Ectodermal cell (in vitro differentiated cells): ENCODE measurements around the gene TSHZ2.
A peak's percentile ranks its signal among the peaks of the same experiment; 100 is the strongest.
"Not testable (repeated sequence)": the region's sequence is repeated elsewhere in the genome, so short reads cannot be mapped to it uniquely, and the experiment has no call there.

Experiments
- H3K27ac ChIP-seq: 2 replicates; pipeline ENCODE4 v1.7.0; 2013; ENCODE audit warnings: mild to moderate bottlenecking, low read depth, low read length; ENCODE audit not compliant: insufficient read depth, poor library complexity, severe bottlenecking
- H3K27me3 ChIP-seq: 2 replicates; pipeline ENCODE4 v1.7.0; 2013; ENCODE audit warnings: mild to moderate bottlenecking, low read length; ENCODE audit not compliant: insufficient read depth, control insufficient read depth, poor library complexity, severe bottlenecking
- H3K36me3 ChIP-seq: one replicate; pipeline ENCODE4 v1.7.0; 2013; ENCODE audit warnings: low read length; ENCODE audit not compliant: control insufficient read depth, insufficient read depth
- H3K4me1 ChIP-seq: one replicate; pipeline ENCODE4 v1.7.0; 2013; ENCODE audit warnings: low read length; ENCODE audit not compliant: control insufficient read depth, insufficient read depth
- H3K4me3 ChIP-seq: 2 replicates; pipeline ENCODE4 v1.7.0; 2013; ENCODE audit warnings: low read depth, low read length, control low read depth; ENCODE audit not compliant: insufficient read depth
- H3K9me3 ChIP-seq: 2 replicates; pipeline ENCODE4 v1.7.0; 2013; ENCODE audit warnings: mild to moderate bottlenecking, low read length, moderate library complexity; ENCODE audit not compliant: control insufficient read depth
- WGBS, 2 experiments: methylation state at CpG; one replicate each; pipeline ENCODE4 v1.1.7; 2013; ENCODE audit warnings: missing lambda C conversion rate in 2 of 2; 5-methylcytosine and 5-hydroxymethylcytosine counted together

The TSHZ2 gene

DNA sequence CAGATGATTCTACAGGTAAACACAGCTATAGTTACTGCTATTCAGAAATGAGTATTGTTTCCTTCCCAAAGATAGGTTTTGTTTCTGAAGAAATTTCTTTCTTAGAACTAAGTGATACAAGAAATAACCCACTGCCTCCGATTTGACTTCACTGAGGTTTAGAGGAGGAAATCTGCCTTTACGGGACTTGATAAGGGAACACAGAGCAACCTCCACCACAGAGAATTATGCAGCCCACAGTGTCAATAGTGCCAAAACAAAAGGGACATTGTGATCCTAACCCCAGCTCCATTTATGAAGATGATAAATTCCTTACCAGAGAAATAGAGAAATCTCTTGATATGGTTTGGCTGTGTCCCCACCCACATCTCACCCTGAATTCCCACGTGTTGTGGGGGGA, 456.8 kb downstream of the TSHZ2 start:
- no peak overlapping the region for H3K4me3 ChIP-seq
- H3K9me3 ChIP-seq, result no peaks in the 10 kb centered on the region
- no peaks in the 10 kb centered on the region for H3K27me3 ChIP-seq
- no peak overlapping the region for H3K27ac ChIP-seq
- no peaks in the 10 kb centered on the region for H3K4me1 ChIP-seq
- no peaks in the 10 kb centered on the region for H3K36me3 ChIP-seq
- 89 to 92% methylated on average over 3 of the region's 3 CpGs for WGBS, 2 experiments

DNA sequence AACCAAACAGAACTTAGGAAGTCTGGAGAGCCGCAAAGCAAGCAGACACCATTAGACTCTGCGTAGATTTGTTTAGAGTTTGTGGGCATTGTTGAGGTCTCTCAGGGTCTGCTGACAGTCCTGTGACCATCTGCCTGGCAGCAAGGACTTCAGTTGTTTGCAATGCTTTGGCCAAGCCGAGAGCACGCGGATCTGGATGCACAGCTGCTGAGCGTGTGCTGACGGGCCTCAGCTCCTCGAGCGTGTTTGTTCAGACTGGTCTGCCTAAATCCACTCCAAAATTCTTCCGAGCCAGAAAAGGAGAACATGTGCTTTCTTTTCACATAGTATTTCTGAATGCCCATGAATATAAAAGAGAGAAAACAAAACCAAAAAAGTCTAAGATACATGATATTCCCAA, 462.5 kb downstream of the TSHZ2 start:
- H3K27me3 ChIP-seq, result no peaks in the 10 kb centered on the region
- H3K4me1 ChIP-seq, result no peaks in the 10 kb centered on the region
- no peak overlapping the region for H3K4me3 ChIP-seq
- H3K36me3 ChIP-seq, result no peaks in the 10 kb centered on the region
- no peaks in the 10 kb centered on the region for H3K9me3 ChIP-seq
- 94 to 96% methylated on average over 10 of the region's 10 CpGs for WGBS, 2 experiments
- H3K27ac ChIP-seq, result no peak overlapping the region

DNA sequence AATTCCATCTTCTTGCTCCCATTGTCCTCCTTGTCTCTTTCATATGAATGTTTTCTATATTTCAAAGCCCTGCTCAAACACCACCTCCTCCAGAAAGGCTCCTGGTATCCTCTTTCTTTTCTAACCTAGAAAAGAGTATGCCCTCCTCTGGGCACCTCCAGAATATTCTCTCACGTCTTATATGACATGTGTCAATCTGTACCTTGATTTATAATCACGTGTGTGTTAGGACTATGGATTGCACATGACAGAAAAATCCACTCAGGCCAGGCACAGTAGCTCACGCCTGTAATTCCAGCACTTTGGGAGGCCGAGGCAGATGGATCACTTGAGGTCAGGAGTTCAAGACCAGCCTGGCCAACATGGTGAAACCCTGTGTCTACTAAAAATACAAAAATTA, 464.8 kb downstream of the TSHZ2 start:
- H3K9me3 ChIP-seq, H3K27ac ChIP-seq, H3K27me3 ChIP-seq, H3K4me1 ChIP-seq, H3K4me3 ChIP-seq, H3K36me3 ChIP-seq: not testable (repeated sequence)
- WGBS, 2 experiments, result 92 to 94% methylated on average over 4 of the region's 4 CpGs

DNA sequence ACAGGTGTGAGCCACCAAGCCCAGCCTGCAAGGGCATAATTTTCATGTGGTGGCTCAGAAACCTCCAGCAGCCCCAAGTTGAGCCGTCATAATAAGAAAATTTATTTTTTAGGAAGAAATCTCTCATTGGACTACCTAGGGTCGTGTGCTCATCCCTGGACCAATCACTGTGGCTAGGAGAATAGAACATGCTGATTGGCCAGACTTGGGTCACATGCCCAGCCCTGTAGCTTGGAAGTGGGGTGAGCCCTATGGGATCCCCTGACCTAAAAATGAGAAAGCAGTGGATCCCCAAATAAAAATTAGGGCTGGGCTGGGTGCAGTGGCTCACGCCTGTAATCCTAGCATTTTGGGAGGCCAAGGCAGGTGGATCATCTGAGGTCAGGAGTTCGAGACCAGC, 466.2 kb downstream of the TSHZ2 start:
- H3K4me3 ChIP-seq, result no peak overlapping the region
- H3K9me3 ChIP-seq, result no peaks in the 10 kb centered on the region
- 79 to 87% methylated on average over 4 of the region's 4 CpGs for WGBS, 2 experiments
- H3K27ac ChIP-seq, result no peak overlapping the region
- no peaks in the 10 kb centered on the region for H3K27me3 ChIP-seq
- H3K36me3 ChIP-seq, result no peaks in the 10 kb centered on the region
- H3K4me1 ChIP-seq, result no peaks in the 10 kb centered on the region

DNA sequence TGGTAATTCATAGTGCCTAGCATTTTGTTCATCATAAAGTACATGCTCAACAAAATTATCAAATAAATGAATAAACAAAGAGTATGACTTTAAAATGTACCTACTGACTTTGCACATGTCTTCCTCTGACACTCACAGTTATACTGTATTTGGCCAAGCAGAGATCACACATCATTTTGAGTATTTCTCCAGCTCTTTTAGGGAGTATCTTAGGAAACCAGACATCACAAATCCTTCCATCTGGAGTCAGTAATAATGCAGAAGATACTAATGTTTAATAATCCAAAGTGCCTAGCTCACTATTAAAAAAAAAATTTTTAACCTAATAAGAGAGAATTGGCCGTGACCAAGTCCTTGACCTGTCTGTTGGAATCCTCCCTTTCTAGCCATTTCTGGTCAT, 466.9 kb downstream of the TSHZ2 start:
- Histone ChIP-seq H3K4me3 (no peak overlapping the region), H3K4me1 (peaks cover 2% of the 10 kb centered on the region), H3K9me3 (no peaks in the 10 kb centered on the region), H3K27me3 (no peaks in the 10 kb centered on the region), H3K36me3 (no peaks in the 10 kb centered on the region), H3K27ac (no peak overlapping the region)
- 92 to 100% methylated on average over 1 of the region's 1 CpG for WGBS, 2 experiments

DNA sequence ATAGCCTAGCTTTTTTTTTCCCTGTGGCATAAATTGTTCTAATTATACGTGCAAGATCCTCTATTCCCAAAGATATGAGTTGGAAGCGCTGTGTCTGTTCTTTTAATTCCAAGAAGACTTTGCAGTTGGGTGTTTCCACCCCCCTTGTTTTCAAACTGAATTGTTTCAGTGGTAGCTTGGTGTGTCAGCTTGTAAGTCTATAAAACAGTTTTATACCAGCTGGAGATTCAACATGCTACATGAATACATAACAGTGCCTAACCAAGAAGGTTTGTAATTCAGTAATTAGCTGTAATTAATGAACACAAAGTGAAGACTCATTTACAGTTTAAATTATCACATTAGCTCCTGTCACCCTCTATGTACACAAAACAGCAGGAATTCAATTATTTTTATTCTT, 467.5 kb downstream of the TSHZ2 start:
- peaks cover 8% of the 10 kb centered on the region for H3K4me1 ChIP-seq
- H3K36me3 ChIP-seq, result no peaks in the 10 kb centered on the region
- 93 to 100% methylated on average over 2 of the region's 2 CpGs for WGBS, 2 experiments
- no peaks in the 10 kb centered on the region for H3K27me3 ChIP-seq
- H3K4me3 ChIP-seq, result no peak overlapping the region
- no peaks in the 10 kb centered on the region for H3K9me3 ChIP-seq
- no peak overlapping the region for H3K27ac ChIP-seq

DNA sequence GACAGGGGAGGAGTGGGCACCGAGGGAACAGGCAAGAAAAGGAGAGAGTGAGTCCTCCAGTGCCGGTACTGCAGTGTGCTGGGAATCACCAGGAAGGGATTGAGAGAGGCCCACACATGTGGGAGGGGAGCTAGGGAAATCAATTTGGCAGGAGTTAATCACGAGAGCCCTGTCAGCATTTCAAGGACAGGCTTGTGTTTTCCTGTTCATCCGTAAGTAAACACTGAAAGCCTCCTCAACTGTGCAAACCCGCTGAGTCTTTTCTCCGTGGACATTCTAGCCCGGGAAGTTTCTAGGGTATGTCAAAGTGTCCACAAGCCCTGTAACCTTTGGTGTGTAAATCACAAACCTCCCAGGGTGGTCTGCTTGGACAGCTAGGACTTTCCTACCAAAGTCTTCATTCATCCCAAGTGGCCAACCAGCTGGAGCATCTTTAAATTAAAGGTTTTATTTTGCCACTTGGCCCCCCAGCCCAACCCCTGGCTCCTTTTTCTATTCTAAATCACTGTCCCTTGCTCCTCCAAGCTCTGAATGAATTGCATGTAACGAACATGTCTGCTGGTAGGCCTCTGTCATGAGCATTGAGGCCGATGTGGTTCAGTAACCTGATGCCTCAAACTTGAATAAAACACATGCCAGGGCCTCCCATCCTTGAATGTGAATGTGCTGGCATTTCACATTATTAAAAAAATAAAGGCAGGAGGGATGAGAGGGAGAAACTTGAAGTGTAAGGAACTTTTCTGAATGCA, 472.4 kb downstream of the TSHZ2 start:
- peaks cover 8% of the 10 kb centered on the region for H3K4me1 ChIP-seq
- no peaks in the 10 kb centered on the region for H3K9me3 ChIP-seq
- no peaks in the 10 kb centered on the region for H3K36me3 ChIP-seq
- 65 to 69% methylated on average over 9 of the region's 9 CpGs for WGBS, 2 experiments
- H3K27ac ChIP-seq, result peak overlapping the region; percentile 27
- H3K4me3 ChIP-seq, result no peak overlapping the region
- H3K27me3 ChIP-seq, result no peaks in the 10 kb centered on the region

DNA sequence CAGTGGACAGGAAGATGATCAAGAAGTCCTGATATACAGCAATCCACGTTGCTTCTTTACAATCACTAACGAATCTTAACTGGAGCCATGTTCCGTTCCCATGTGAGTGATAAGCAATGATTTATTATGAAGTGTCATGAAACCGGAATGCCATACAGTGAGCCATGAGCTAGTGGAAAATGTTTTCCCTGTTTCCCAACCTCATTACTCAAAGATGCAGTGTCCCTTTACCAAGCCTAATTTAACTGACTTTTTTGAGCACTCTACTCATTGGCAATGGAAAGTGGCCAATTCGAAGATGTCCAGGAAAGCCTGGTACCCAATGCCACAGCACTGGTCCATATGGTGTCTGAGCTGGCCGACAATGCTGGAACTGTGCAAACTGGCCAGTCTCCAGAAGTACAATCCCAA, 473.2 kb downstream of the TSHZ2 start:
- Histone ChIP-seq H3K36me3 (no peaks in the 10 kb centered on the region), H3K27ac (no peak overlapping the region), H3K4me3 (no peak overlapping the region), H3K9me3 (no peaks in the 10 kb centered on the region), H3K4me1 (peaks cover 8% of the 10 kb centered on the region), H3K27me3 (no peaks in the 10 kb centered on the region)
- 96% methylated on average over 6 of the region's 6 CpGs for WGBS, 2 experiments

DNA sequence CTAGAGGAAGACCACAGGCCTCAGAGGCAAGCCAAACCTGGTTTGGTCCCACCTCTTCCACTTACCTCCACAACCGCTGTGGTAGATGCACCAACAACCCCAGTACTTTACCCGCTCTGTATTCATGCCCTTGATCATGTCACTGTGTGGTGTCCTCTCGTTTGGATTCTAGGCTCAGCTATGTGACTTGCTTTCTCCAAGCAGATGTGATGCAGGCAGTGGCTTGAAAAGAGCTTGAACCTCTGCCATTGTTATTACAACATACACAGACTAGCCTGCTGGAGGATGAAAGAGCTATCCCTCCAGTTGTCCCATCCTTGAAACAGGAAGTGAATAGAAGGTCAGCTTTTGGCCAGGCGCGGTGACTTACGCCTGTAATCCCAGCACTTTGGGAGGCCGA, 473.8 kb downstream of the TSHZ2 start:
- 91 to 93% methylated on average over 7 of the region's 7 CpGs for WGBS, 2 experiments
- H3K9me3 ChIP-seq, result no peaks in the 10 kb centered on the region
- no peak overlapping the region for H3K4me3 ChIP-seq
- no peaks in the 10 kb centered on the region for H3K27me3 ChIP-seq
- no peak overlapping the region for H3K27ac ChIP-seq
- peaks cover 8% of the 10 kb centered on the region for H3K4me1 ChIP-seq
- H3K36me3 ChIP-seq, result no peaks in the 10 kb centered on the region

DNA sequence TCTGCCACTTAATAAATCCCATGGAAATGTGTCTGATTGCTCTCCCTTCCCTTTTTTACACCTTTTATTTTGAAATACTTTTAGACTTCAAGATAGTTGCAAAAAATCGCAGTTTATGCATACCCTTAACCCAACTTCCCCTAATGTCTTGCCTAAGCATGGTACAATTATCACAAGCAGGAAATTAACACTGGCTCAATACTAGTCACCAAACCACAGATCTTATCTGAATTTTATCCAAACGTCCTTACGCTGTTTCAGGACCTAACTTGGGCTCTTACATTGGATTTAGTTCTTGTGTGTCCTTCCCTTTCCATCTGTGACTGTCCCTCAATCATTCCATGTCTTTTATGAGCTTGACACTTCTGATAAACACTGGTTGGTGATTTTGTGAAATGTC, 475.2 kb downstream of the TSHZ2 start:
- H3K36me3 ChIP-seq, result no peaks in the 10 kb centered on the region
- no peak overlapping the region for H3K4me3 ChIP-seq
- peaks cover 8% of the 10 kb centered on the region for H3K4me1 ChIP-seq
- no peaks in the 10 kb centered on the region for H3K27me3 ChIP-seq
- WGBS, 2 experiments, result 91 to 96% methylated on average over 3 of the region's 3 CpGs
- H3K9me3 ChIP-seq, result no peaks in the 10 kb centered on the region
- H3K27ac ChIP-seq, result no peak overlapping the region

DNA sequence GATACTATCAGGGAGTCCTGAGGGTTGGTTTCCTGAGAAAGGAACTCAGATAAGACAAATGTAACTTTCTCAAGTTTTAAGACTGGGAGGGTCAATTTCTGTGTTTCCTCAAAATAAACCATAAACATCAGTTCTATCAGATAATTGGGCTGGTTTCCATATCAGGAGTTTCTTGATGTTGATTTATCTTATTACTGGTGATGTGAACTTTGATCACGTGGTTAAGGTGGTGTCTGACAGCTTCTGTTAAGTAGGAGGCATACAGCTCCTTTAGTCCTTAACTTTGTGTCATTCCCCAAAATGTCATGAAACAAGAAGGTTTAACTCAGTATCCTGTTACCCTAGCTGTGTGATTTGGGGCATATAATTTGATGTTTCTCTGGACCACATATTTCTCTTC, 476.3 kb downstream of the TSHZ2 start:
- Histone ChIP-seq H3K9me3 (no peaks in the 10 kb centered on the region), H3K4me1 (peaks cover 8% of the 10 kb centered on the region), H3K36me3 (no peaks in the 10 kb centered on the region), H3K27ac (no peak overlapping the region), H3K4me3 (no peak overlapping the region), H3K27me3 (no peaks in the 10 kb centered on the region)
- WGBS, 2 experiments, result 92 to 100% methylated on average over 1 of the region's 1 CpG
